Kidney capillary endothelial cell (primary cell): ENCODE data around the gene HS2ST1.
"Not testable (repeated sequence)": the region's sequence is repeated elsewhere in the genome, so short reads cannot be mapped to it uniquely, and the experiment has no call there.

Source experiments
- DNase-seq: peaks from one replicate; pipeline ENCODE4 v3.0.0-alpha.2; 2018; ENCODE audit warnings: low spot score

HS2ST1 gene

GRCh38 chr1:86971778-86972177 is 57.3 kb downstream of the HS2ST1 start:
- DNase-seq: no peak

GRCh38 chr1:86972262-86972661 is 57.8 kb downstream of the HS2ST1 start:
- no peak for DNase-seq

- no peak for DNase-seq
These were observed 61.6 kb downstream of the HS2ST1 start for GRCh38 chr1:86975993-86976550.

DNA sequence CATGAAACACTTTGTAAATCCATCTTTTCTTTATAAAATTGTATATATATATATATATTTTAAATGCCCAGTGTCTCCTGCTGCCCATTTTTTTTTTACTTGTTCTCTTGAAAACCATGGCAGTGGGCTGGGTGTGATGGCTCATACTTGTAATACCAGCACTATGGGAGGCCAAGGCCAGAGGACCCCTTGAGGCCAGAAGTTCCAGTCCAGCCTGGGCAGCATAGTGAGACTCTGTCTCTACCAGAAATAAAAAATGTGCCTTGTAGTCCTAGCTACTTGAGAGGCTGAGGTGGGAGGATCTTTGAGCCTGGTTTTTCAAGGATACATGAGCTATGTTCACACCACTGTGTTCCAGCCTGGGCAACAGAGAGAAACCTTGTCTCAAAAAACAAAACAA is 62.2 kb downstream of the HS2ST1 start:
- DNase-seq: no peak

DNA sequence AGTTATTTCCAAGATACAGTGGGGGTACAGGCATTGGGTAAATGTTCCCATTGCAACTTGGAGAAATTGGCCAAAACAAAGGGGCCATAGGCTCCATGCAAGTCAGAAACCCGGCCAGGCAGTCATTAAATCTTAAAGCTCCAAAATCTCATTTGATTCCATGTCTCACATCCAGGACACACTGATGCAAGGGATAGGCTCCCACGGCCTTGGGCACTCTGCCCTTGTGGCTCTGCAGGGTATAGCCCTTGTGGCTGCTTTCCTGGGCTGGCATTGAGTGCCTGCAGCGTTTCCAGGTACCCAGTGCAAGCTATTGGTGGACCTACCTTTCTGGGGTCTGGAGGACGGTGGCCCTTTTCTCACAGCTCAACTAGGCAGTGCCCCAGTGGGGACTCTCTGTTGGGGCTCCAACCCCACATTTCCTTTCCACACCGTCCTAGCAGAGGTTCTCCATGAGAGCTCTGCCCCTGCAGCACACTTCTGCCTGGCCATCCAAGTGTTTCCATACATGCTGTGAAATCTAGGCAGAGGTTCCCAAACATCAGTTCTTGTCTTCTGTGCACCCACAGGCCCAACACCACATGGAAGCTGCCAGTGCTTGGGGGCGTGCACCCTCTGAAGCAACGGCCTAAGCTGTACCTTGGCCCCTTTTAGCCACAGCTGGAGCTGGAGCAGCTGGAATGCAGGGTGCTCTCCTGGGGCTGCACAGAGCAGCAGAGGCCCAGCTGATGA is 67.2 kb downstream of the HS2ST1 start:
- DNase-seq: no peak

GRCh38 chr1:86983677-86984076 is 69.2 kb downstream of the HS2ST1 start:
- DNase-seq: not testable (repeated sequence)

- DNase-seq: no peak
These were observed 73.0 kb downstream of the HS2ST1 start for GRCh38 chr1:86987446-86987845.

GRCh38 chr1:86988835-86989234 is 74.4 kb downstream of the HS2ST1 start:
- DNase-seq: no peak

GRCh38 chr1:86989690-86990089 is 75.3 kb downstream of the HS2ST1 start:
- DNase-seq: not testable (repeated sequence)

DNA sequence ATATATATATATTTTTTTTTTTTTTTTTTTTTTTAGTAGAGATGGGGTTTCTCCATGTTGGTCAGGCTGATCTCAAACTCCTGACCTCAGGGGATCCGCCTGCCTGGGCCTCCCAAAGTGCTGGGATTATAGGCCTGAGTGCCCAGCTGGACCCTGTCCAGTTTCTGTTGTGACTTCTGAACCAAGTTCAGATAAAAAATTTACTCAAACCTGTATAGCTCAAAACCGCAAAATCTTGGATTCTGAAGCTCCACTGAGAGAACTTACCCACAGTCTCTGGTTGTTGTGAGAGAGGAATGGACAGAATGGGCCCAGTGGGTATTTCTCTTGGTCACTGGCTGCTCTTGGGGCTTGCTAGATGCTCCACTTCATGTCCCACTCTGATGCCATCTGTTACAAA is 76.4 kb downstream of the HS2ST1 start:
- DNase-seq: no peak

GRCh38 chr1:86991549-86992186 is 77.2 kb downstream of the HS2ST1 start:
- no peak for DNase-seq

DNA sequence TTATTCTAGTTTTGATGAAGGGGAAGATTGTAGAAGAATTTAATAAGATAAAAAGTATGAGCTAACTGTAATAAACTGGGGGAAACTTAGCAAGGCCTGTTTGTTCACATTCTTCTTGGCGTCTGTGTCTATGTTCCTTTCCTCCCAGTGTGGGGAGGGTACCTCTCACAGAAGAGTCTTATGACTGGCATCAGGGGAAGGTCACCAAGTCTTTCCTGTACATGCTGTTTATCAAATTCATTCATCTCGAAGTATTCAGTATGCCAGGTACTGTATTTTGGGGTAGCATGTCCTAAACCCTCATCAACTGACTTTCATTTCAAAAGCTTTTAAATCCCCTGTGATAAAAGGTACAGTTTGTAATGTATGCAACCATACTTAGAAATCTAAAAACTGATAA is 78.4 kb downstream of the HS2ST1 start:
- DNase-seq: no peak

GRCh38 chr1:86993269-86993985 is 79.0 kb downstream of the HS2ST1 start:
- DNase-seq: no peak

GRCh38 chr1:86994061-86994460 is 79.6 kb downstream of the HS2ST1 start:
- no peak for DNase-seq

DNA sequence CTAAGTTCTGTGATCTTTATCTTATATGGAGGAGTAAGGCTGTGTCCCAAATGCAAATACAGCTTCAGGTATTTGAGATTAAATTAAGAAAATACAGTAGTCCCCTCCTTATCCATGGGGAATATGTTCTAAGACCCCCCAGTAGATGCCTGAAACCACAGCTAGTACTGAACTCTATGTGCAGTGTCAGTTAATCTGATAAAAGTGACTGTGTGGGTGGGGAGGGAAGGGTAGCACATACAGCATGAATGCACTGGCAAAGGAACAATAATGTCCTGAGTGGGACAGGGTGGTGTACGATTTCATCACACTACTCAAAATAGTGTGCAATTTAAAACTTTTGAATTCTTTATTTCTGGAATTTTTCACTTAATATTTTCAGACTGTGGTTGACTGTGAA is 83.1 kb downstream of the HS2ST1 start:
- no peak for DNase-seq

DNA sequence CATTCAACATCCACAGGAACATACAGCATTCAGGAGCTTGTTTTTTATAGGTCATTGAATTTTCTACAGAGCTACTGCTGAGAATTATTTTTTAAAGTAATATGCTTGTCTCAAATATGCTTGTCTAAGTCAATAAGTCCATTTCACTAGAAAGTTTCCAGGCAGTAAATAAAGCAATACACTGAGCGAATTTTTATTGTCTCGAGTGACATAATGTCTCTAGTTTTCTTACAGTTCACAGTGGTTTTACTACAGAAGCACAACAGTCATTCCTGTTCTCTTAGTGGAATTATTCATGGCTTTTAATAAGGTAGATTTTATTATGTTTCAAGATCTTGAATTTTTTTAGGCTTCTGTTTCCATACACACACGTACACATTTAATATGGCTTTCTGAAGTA is 83.8 kb downstream of the HS2ST1 start:
- no peak for DNase-seq

DNA sequence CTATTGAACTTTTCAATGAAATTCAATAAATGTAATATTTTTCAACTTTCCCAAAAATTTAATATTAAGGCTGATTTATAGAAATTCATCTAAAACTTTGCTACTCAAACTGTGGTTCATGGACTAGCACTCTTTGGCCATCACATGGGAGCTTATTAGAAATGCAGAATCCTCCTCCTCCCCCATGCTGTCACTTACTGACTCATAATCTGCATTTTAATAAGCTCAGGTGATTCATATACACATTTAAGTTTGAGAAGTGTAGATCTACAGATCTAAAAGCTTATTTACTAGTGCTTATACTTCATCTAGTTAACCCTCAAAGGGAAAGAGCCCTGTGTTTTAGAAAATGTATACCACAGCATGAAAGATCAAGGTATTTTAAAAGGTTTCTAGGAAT is 84.3 kb downstream of the HS2ST1 start:
- no peak for DNase-seq

DNA sequence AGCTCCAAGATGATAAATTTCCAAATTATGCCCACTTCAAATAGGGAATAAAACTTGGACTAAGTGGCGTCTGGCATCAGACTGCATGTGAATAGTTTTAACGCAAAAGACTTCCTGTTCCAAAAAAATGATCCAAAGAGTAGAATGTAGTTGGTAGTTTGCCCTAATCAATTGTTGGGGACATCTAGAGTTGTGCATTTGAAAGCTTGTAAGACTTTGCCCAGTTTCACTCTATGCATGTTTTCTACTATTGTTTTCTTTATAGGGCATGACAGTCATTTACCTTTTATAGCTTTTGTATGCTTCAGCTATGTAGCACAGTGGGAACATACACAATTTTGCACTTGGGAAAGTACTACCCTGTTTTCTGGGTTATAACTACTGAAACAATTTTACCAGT is 86.0 kb downstream of the HS2ST1 start:
- no peak for DNase-seq

GRCh38 chr1:87004857-87005256 is 90.4 kb downstream of the HS2ST1 start:
- no peak for DNase-seq

DNA sequence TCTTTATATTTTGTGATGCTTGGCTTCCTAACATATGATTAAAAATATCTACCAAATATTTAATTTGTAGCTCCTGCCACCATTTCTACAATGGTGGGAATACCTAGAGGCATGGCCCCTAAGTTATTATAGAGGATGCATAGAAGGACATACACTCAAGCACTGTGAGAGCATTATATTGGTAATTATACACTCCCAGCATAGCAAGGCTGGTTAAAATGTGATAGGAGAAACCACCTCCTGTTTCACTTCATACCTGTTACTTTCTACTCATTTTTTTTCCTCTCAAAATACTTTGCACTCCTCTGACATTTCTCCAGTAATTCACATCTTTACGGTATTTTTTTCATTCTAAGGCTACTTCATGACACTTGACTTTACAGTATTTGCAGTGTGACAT is 92.9 kb downstream of the HS2ST1 start:
- no peak for DNase-seq

- DNase-seq: not testable (repeated sequence)
These were observed 99.0 kb downstream of the HS2ST1 start for GRCh38 chr1:87013385-87013784.

- DNase-seq: no peak
These were observed 103.7 kb downstream of the HS2ST1 start for GRCh38 chr1:87017998-87018672.
